ENCODE data around the gene CEP70. TPM values are rescaled to one million over a fixed set of nuclear protein-coding genes. Genes with fewer than 3 reads are reported as not detected.

The CEP70 gene
- total and polyA plus RNA-seq, 10 of the 15 experiments (the other 5 are each of a cell fraction or from before 2014, with no cell fraction given) = 1.4 to 9.3 (median 2.2) TPM

- Histone ChIP-seq H3K4me3 (no peak overlapping the region), H3K9me3 (replicated peaks; ENCODE audit: control insufficient read depth, insufficient read depth, low read length) (no peaks in the 10 kb centered on the region; the same call in 1 of the 3 replicates), H3K4me2 (ENCODE audit: control insufficient read depth, insufficient read depth) (no peak overlapping the region), H3K36me3 (ENCODE audit: control insufficient read depth in 2 of 2, insufficient read depth in 2 of 2, low read length in 1 of 2) (no peaks in the 10 kb centered on the region), H4K20me1 (ENCODE audit: control insufficient read depth, insufficient read depth) (no peaks in the 10 kb centered on the region), H3K27me3 (replicated peaks in 1 of 2; ENCODE audit: control insufficient read depth in 2 of 2, insufficient read depth in 2 of 2, low read length in 1 of 2) (no peaks in the 10 kb centered on the region), H3K79me2 (ENCODE audit: control insufficient read depth, insufficient read depth, low read length) (no peaks in the 10 kb centered on the region), H3K9ac (ENCODE audit: control insufficient read depth, insufficient read depth, low read length) (no peak overlapping the region), H2AFZ (ENCODE audit: control insufficient read depth, low read depth, low read length) (no peak overlapping the region), H3K27ac (ENCODE audit: control insufficient read depth, insufficient read depth) (no peak overlapping the region), H3K4me1 (ENCODE audit: control insufficient read depth, insufficient read depth, low read length) (no peaks in the 10 kb centered on the region)
- in situ Hi-C loops (cut with MboI) (no loop called here), intact Hi-C loops (cut with micrococcal nuclease; ENCODE audit: unreplicated experiment) (no loop called here)
- TF ChIP-seq, protein P1, sequence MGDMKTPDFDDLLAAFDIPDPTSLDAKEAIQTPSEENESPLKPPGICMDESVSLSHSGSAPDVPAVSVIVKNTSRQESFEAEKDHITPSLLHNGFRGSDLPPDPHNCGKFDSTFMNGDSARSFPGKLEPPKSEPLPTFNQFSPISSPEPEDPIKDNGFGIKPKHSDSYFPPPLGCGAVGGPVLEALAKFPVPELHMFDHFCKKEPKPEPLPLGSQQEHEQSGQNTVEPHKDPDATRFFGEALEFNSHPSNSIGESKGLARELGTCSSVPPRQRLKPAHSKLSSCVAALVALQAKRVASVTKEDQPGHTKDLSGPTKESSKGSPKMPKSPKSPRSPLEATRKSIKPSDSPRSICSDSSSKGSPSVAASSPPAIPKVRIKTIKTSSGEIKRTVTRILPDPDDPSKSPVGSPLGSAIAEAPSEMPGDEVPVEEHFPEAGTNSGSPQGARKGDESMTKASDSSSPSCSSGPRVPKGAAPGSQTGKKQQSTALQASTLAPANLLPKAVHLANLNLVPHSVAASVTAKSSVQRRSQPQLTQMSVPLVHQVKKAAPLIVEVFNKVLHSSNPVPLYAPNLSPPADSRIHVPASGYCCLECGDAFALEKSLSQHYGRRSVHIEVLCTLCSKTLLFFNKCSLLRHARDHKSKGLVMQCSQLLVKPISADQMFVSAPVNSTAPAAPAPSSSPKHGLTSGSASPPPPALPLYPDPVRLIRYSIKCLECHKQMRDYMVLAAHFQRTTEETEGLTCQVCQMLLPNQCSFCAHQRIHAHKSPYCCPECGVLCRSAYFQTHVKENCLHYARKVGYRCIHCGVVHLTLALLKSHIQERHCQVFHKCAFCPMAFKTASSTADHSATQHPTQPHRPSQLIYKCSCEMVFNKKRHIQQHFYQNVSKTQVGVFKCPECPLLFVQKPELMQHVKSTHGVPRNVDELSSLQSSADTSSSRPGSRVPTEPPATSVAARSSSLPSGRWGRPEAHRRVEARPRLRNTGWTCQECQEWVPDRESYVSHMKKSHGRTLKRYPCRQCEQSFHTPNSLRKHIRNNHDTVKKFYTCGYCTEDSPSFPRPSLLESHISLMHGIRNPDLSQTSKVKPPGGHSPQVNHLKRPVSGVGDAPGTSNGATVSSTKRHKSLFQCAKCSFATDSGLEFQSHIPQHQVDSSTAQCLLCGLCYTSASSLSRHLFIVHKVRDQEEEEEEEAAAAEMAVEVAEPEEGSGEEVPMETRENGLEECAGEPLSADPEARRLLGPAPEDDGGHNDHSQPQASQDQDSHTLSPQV (IDR thresholded peaks at IDR 0.05) = no peak
- TF ChIP-seq ZNF24 (IDR thresholded peaks at IDR 0.05) = no peak
- TF ChIP-seq, protein P2, sequence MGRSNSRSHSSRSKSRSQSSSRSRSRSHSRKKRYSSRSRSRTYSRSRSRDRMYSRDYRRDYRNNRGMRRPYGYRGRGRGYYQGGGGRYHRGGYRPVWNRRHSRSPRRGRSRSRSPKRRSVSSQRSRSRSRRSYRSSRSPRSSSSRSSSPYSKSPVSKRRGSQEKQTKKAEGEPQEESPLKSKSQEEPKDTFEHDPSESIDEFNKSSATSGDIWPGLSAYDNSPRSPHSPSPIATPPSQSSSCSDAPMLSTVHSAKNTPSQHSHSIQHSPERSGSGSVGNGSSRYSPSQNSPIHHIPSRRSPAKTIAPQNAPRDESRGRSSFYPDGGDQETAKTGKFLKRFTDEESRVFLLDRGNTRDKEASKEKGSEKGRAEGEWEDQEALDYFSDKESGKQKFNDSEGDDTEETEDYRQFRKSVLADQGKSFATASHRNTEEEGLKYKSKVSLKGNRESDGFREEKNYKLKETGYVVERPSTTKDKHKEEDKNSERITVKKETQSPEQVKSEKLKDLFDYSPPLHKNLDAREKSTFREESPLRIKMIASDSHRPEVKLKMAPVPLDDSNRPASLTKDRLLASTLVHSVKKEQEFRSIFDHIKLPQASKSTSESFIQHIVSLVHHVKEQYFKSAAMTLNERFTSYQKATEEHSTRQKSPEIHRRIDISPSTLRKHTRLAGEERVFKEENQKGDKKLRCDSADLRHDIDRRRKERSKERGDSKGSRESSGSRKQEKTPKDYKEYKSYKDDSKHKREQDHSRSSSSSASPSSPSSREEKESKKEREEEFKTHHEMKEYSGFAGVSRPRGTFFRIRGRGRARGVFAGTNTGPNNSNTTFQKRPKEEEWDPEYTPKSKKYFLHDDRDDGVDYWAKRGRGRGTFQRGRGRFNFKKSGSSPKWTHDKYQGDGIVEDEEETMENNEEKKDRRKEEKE (IDR thresholded peaks at IDR 0.05) = no peak
- TF ChIP-seq RB1 (IDR thresholded peaks at IDR 0.05; ENCODE audit: borderline replicate concordance) = no peak
- no peak for TF ChIP-seq ASH2L (IDR thresholded peaks at IDR 0.05; ENCODE audit: borderline replicate concordance, low read depth)
- TF ChIP-seq SREBF1 (IDR thresholded peaks at IDR 0.05; ENCODE audit: low read length) = no peak
- TF ChIP-seq STAT3 (IDR thresholded peaks at IDR 0.05; ENCODE audit: low read depth, low read length) = no peak
- no peak for DNase-seq (ENCODE audit: low read depth, low spot score)
- CTCF ChIA-PET = no interaction called here
- no TSS peak for BruUV-seq (replicated peaks)
- RAD21 ChIA-PET (ENCODE audit: unreplicated experiment) = no interaction called here
- SMC1A ChIA-PET (ENCODE audit: uncharacterized antibody, unreplicated experiment) = no interaction called here
- no peak for FAIRE-seq
- no peak for ATAC-seq
- WGBS (ENCODE audit: insufficient coverage, insufficient replicate concordance, low lambda C conversion rate, missing lambda C conversion rate) = 97% methylated on average over 4 of the region's 4 CpGs
- POLR2A ChIA-PET = no interaction called here
These were observed 46.5 kb upstream of the CEP70 start for GRCh38 chr3:138640537-138640936.

Data from GM12878 (cell line).